ENCODE data around the gene ACTL6A. TPM values are rescaled to one million over a fixed set of nuclear protein-coding genes. Genes with fewer than 3 reads are reported as not detected.

ACTL6A gene
- total and polyA plus RNA-seq, 2 of the 4 experiments (the other 2 are of a cell fraction): 48.3 to 70.1 TPM

- Histone ChIP-seq H2BK20ac (ENCODE audit: low read depth, low read length) (peak overlapping the region; percentile 5; the same call in 1 of the 2 replicates), H3K36me3 (ENCODE audit: control insufficient read depth, insufficient read depth, low read length) (no peaks in the 10 kb centered on the region), H3K18ac (ENCODE audit: low read depth, low read length) (peak overlapping the region; percentile 6; the same call in 1 of the 2 replicates), H2BK5ac (ENCODE audit: low read depth, low read length, poor library complexity, severe bottlenecking) (peak overlapping the region; percentile 51), H3K4me1 (ENCODE audit: control insufficient read depth, insufficient read depth, low read length) (peaks cover 5% of the 10 kb centered on the region), H2AK9ac (replicated peaks; ENCODE audit: low read depth, low read length, poor library complexity) (no peak overlapping the region), H3K9me3 (ENCODE audit: control insufficient read depth, insufficient read depth, low read length) (no peaks in the 10 kb centered on the region), H2BK120ac (ENCODE audit: low read depth, low read length) (no peak overlapping the region), H3K9me1 (ENCODE audit: insufficient read depth, low read length) (peaks cover 3% of the 10 kb centered on the region; the same call in 1 of the 2 replicates), H4K91ac (ENCODE audit: insufficient read depth, low read depth, low read length) (no peak overlapping the region), H3K27me3 (ENCODE audit: control insufficient read depth, insufficient read depth, low read length) (0 out of 2 replicates have a peak, but pooled peaks cover 2% of the 10 kb centered on the region), H4K8ac (ENCODE audit: low read depth in 2 of 2, low read length in 2 of 2) (no peak overlapping the region), H3K4ac (ENCODE audit: low read depth, low read length) (no peak overlapping the region), H3K4me2 (ENCODE audit: low read depth, low read length) (no peak overlapping the region), H3K4me3 (ENCODE audit: insufficient read depth, low read depth, low read length) (no peak overlapping the region), H2AK5ac (ENCODE audit: low read depth, low read length) (no peak overlapping the region), H3K23ac (ENCODE audit: low read depth, low read length) (no peak overlapping the region; the same call in 1 of the 2 replicates), H3K56ac (ENCODE audit: extremely low read depth, insufficient read depth, low read length) (no peak overlapping the region), H3K9ac (ENCODE audit: low read depth, low read length) (no peak overlapping the region), H3K79me1 (ENCODE audit: low read depth in 1 of 2, low read length in 2 of 2) (no peaks in the 10 kb centered on the region), H3K27ac (ENCODE audit: insufficient read depth, low read length) (no peak overlapping the region), H4K20me1 (ENCODE audit: insufficient read depth, low read length) (no peaks in the 10 kb centered on the region), H2AFZ (replicated peaks; ENCODE audit: low read length, poor library complexity) (no peak overlapping the region), H2BK15ac (ENCODE audit: low read depth, low read length) (no peak overlapping the region; the same call in 2 of the 3 replicates), H4K5ac (ENCODE audit: low read depth, low read length) (no peak overlapping the region), H3K14ac (replicated peaks; ENCODE audit: low read depth, low read length) (no peak overlapping the region)
- TF ChIP-seq CTCF (conservative IDR thresholded peaks at IDR 0.05; ENCODE audit: low read depth, low read length) (no peak), RCOR1 (IDR thresholded peaks at IDR 0.05; ENCODE audit: insufficient replicate concordance, low read length) (no peak), CHD1 (IDR thresholded peaks at IDR 0.05; ENCODE audit: low read depth, low read length) (no peak), CEBPB (IDR thresholded peaks at IDR 0.05; ENCODE audit: low read depth, low read length) (no peak), POLR2A (IDR thresholded peaks at IDR 0.05; ENCODE audit: low read depth, low read length) (no peak), FOS (IDR thresholded peaks at IDR 0.05; ENCODE audit: low read depth, low read length) (peak; percentile 5; the same call in 1 of the 2 replicates), ELK1 (IDR thresholded peaks at IDR 0.05; ENCODE audit: borderline replicate concordance, low read depth, low read length) (no peak), USF2 (IDR thresholded peaks at IDR 0.05; ENCODE audit: low read depth, low read length) (0 out of 2 replicates have a peak, but pooled peaks have one; percentile 31), MAFK (IDR thresholded peaks at IDR 0.05; ENCODE audit: low read depth, low read length) (peak; percentile 65)
- POLR2A ChIA-PET (ENCODE audit: unreplicated experiment): no interaction called here
- DNase-seq (peak; percentile 72), ATAC-seq (ENCODE audit: low read depth) (no peak)
- intact Hi-C loops (cut with micrococcal nuclease) (no loop called here), in situ Hi-C loops (cut with MboI; ENCODE audit: low sequenced_read_pairs) (no loop called here), dilution Hi-C loops (cut with HindIII; ENCODE audit: low sequenced_read_pairs, unreplicated experiment) (no loop called here)
- 100% methylated on average over 1 of the region's 4 CpGs; no CpG with 5 or more reads in 1 of the 2 experiments for WGBS, 2 experiments (ENCODE audit: extremely low coverage in 2 of 2, insufficient read length in 1 of 2)
- CTCF ChIA-PET: no interaction called here
- BruUV-seq (replicated peaks): no TSS peak
Observed at GRCh38 chr3:179528772-179529171, 34.0 kb upstream of the ACTL6A start.

All from IMR-90 (cell line).